Hindlimb muscle (tissue), 1 donor: ENCODE measurements around the gene ZRANB1. TPM values are rescaled to one million over a fixed set of nuclear protein-coding genes. Genes with fewer than 3 reads are reported as not detected.
A peak's percentile ranks its signal among the peaks of the same experiment; 100 is the strongest.

Source experiments
- DNase-seq: peaks from one replicate; pipeline ENCODE4 v3.0.0-alpha.2; 2013
- polyA plus RNA-seq: library from polyadenylated mRNA; unstranded; fragments of 120-200 nt; gene quantifications from one replicate; pipeline ENCODE4 v1.2.1, GENCODE V29; 2013; ENCODE audit not compliant: insufficient read length

Gene ZRANB1
- polyA plus RNA-seq, 1 donor = 18.3 TPM

GRCh38 chr10:125023255-125023654 is 81.3 kb downstream of the ZRANB1 start:
- no peak for DNase-seq

- DNase-seq = peak; percentile 61
Observed at GRCh38 chr10:125023862-125024496, 82.1 kb downstream of the ZRANB1 start.

DNA sequence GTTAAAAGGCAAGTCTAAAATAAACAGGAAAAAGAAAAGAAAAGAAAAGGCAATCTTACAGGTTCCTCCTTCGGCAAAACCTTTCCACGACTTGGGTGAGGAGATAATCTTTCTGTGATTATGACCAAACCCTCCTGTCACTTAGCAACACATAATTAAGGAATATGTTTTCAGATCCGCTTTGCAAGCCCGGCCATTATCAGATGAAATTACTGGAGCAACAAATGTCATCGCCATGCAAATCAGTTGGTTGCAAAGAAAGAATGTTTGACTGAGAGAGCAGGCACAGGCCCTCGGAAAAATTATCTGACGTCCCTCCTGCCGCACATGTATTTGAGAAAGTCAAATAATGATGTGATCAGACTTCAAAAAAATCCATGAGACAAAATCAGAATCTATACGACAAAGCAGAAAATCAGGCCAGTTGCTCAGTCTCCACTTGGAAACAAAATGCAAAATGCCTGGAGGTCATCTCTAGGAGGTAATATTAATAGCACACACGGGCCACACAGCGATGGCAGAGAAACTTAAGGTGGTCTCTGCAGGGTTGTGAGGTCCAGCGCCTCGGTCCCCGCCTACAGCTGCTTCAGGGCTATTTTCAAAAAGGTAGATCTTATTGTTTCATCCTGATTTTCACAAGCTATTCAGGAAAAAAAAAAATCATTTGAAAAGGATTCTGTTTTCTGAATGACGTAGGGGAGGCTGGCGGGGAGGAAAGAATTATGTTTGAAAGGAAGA is 82.7 kb downstream of the ZRANB1 start:
- DNase-seq = no peak

GRCh38 chr10:125025341-125025740 is 83.4 kb downstream of the ZRANB1 start:
- DNase-seq = no peak

- DNase-seq = no peak
Observed at GRCh38 chr10:125026036-125026931, 84.4 kb downstream of the ZRANB1 start.

DNA sequence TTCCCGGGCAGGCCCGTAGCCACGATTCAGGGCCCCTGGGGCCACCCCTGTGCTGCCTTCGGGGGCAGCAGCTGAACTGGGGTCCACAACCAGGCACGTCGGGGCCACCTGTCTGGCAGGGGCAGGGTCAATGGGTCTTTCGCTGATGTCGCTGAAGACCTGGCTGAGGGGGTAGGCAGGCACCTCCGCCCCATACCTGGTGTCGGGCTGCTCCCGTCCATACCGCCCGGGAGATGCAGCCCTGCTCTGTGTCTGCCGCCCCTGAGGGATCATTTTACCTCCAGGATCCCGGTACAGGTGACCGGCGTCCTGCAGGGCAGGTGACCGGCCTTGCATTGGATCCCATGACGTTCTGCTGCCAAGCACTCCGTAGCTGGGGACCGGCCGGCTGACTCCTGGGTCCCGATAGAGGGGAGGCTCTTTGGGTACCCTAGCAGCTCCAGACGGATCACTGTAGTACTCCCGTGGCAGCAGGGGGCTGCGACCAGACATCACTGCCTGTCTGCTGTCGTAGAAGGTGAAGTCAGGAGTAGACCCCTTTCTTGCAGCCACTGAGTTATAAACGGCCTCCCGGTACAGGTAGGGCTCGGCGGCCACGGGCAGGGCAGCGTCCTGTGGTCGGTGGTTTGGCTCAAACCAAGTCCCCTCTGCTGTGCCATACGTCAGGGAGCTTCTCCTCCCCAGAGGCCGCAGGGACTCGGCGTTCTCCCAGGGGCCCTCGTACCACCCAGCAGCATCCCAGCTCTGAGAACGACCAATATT is 85.2 kb downstream of the ZRANB1 start:
- DNase-seq = no peak

- DNase-seq = no peak
Observed at GRCh38 chr10:125027871-125028869, 86.2 kb downstream of the ZRANB1 start.

- DNase-seq = no peak
Observed at GRCh38 chr10:125029584-125030242, 87.8 kb downstream of the ZRANB1 start.

DNA sequence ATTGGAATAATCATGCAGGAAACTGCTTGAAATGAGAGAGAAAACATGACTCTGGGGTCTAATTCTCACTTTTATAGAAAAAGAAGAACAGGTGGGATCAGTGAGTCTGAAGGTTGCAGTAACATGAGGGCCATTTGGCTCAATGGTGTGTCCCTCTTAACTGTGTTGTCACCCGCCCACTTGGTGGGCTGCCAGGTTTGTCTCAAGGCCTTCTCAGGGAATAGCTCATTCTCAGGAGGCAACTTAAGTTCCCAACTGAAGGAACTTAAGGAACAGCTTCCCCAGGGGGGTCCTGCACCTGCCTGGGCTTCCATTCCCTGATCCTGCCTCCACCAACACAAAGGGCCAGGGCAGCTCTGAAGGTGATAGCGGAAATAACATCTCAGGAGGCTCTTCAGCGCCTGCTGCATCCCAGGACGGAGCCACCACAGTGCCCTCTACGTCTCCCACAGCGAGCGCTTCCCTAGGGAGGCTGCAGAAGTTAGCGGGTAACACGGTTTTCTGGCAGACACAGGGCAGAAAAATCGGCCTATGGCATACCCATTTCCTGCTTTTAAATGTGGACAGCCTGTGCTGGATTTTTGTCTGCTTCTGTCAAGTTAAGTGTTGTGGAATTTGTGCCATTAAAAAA is 88.8 kb downstream of the ZRANB1 start:
- DNase-seq = no peak

GRCh38 chr10:125032474-125033020 is 90.6 kb downstream of the ZRANB1 start:
- no peak for DNase-seq

DNA sequence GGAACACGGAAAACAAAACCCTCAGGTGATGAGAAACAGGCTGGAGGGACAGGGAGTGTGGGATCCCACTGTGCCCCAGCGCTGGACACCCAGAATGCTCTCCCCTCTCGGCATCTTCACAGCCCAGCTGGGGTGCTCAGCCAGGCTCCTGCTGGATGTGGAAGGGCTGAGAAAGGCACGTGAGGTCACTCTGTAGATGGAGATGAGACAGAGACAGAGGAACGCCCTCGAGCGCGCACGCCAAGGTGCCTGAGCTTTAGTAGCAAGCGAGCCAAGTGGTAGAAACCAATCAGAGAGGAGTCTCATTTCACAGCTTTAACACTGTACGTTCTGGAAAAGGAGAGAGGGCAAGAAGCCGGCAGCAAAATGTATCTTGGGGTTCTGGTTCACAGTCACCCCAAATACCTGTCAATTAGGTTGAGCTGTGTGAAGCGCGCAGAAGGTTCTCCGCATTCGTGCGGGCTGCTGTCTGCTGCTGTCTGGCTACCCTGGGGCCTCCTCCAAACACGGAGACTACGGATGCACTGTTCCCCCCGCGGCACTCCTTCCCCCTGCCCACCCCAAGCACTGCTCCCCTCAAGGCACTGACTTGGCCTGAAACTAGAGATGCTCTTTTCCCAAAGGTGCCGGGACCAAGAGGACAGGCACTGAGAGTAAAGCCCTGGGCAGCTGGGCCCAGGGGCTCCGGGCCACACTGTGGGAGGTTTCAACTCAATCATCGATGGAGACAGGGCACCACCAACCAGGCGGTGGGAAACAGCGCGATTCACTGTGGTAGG is 91.4 kb downstream of the ZRANB1 start:
- no peak for DNase-seq

GRCh38 chr10:125034675-125035074 is 92.8 kb downstream of the ZRANB1 start:
- DNase-seq = no peak

GRCh38 chr10:125035136-125035535 is 93.2 kb downstream of the ZRANB1 start:
- DNase-seq = no peak

- DNase-seq = no peak
Observed at GRCh38 chr10:125035588-125036295, 93.8 kb downstream of the ZRANB1 start.

DNA sequence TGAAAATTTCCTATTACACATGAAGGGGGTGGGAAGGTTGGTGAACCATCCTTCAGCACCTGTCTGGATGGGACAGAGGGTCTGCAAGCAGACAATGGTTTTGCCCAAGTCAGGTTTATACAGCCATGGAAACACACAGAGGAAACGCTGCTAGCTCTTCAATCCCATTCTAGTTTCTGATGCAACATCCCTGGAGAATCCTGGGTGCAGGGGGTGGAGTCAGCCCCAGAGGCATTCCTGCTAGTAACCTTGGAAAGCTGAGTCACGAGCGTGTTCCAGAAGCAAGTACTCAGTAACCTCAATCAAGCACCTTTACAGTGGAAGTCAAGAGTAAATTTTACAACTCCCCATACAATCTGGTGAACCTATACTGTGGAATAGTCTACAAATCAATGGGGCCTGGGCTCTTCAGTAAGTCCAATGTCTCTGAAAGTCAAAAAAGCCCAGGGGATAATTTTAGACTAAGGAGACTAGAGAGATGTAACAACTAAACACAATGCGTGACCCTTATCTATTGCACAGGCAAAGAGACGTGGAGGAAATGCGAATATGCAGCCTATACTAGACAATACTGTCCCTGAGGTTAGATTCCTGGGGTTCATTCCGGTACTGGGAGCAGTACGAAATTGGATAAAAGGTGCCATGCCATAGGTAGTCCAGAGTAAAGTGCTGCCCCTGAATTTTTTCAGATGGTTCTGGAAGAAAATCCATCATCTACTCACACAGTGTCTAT is 95.4 kb downstream of the ZRANB1 start:
- DNase-seq = no peak
